Measurements from ENCODE around the gene TM7SF3.

The TM7SF3 gene, protein sequence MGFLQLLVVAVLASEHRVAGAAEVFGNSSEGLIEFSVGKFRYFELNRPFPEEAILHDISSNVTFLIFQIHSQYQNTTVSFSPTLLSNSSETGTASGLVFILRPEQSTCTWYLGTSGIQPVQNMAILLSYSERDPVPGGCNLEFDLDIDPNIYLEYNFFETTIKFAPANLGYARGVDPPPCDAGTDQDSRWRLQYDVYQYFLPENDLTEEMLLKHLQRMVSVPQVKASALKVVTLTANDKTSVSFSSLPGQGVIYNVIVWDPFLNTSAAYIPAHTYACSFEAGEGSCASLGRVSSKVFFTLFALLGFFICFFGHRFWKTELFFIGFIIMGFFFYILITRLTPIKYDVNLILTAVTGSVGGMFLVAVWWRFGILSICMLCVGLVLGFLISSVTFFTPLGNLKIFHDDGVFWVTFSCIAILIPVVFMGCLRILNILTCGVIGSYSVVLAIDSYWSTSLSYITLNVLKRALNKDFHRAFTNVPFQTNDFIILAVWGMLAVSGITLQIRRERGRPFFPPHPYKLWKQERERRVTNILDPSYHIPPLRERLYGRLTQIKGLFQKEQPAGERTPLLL

DNA sequence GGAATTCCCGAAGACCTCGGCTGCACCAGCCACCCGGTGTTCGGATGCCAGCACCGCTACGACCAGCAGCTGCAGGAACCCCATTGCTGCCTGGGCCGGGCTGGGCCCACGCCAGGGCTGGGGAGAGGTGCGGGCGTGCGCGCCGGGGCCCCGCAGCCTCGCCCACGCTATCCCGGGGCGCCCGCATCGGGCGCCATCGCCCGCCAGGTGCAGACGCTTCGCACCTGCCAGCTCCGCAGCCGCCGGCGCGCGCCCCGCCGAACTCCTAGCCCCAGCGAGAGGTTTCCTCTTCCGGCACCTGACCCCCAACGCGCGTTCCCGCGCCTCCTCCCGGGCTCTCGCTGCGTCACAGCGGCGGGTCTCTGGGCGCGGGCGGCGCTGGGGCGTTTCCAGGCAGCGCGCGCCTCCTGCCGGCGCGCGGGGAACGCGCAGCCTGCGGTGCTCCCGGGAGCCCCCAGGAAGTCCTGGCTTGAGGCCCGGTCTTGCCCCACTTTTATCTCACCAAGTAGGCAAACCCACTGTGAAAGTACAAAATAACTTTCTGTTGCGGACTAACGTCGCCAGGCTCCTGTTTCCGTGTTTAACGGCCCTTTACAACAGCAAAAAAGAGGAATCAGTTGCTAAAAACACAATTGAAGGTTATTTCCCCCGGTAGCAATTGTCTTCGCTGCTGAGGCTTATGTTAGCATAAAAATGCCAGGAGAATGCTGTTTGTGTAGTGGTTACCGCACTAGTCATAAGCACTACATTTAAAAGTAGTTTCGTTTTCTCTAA lies at the start of gene TM7SF3:
Gene TM7SF3 (minus strand): TSS at position 300 of the 774 bp plus-strand sequence. CDS start 216 bp downstream, at position 84.
- peak within 1 kb of the TSS; percentile 100 for H3K4me3 ChIP-seq (ENCODE audit: low read depth, low read length)
- TF ChIP-seq CTCF (IDR thresholded peaks at IDR 0.05; ENCODE audit: insufficient read depth, low read depth, low read length, missing control alignments) = peak; percentile 91
- peak; percentile 97 for DNase-seq (ENCODE audit: low read depth)

DNA sequence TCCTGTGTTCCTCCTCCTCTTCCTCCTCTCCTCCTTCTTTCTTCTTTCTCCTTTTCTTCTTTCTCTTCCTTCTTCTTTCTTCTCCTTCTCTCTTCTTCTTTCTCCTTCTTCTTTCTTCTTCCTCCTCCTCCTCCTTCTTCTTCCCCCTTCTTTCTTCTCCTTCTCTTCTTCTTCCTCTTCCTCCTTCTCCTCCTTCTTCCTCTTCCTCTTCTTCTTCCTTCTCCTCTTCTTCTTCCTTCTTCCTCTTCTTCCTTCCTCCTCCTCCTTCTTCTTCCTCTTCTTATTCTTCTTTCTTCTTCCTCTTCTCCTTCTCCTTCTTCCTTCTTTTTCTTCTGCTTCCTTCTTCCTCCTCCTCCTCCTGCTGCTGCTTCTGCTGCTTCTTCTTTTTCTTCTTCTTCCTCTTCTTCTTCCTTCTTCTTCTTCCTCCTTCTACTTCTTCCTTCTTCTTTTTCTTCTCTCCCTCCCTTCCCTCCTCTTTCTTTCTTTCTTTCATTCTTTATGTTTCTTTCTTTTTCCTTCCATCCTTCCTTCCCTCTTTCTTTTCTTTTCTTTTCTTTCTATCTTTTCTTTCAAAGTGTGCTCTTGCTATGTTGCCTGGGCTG lies 49.2 kb upstream of the TM7SF3 start:
- no peak for DNase-seq (ENCODE audit: low read depth)
- no peak overlapping the region for H3K4me3 ChIP-seq (ENCODE audit: low read depth, low read length)
- TF ChIP-seq CTCF (IDR thresholded peaks at IDR 0.05; ENCODE audit: insufficient read depth, low read depth, low read length, missing control alignments) = no peak

GRCh38 chr12:27061317-27061716 lies 47.1 kb upstream of the TM7SF3 start:
- no peak overlapping the region for H3K4me3 ChIP-seq (ENCODE audit: low read depth, low read length)
- TF ChIP-seq CTCF (IDR thresholded peaks at IDR 0.05; ENCODE audit: insufficient read depth, low read depth, low read length, missing control alignments) = no peak
- DNase-seq (ENCODE audit: low read depth) = no peak

DNA sequence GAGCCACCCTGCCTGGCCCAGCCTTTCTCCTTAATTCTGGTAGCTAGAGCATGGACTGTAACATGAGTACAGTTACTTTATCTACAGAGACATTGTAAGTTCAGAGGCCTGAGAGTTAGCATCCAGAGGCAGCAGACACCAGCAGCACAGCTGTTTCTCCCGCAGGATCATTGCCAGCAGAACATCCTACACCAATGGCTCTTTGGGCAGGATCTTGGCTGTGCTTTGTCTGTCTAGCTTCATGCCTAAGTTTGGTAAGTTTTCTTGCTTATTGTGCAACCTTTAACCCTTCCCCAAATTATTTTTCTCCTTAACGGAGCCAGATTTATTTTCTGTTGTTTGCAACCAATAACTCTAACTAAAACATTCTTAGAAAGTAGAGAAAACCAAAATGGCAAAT lies 46.6 kb upstream of the TM7SF3 start:
- no peak for TF ChIP-seq CTCF (IDR thresholded peaks at IDR 0.05; ENCODE audit: insufficient read depth, low read depth, low read length, missing control alignments)
- no peak for DNase-seq (ENCODE audit: low read depth)
- H3K4me3 ChIP-seq (ENCODE audit: low read depth, low read length) = no peak overlapping the region

- H3K4me3 ChIP-seq (ENCODE audit: low read depth, low read length) = no peak overlapping the region
- no peak for TF ChIP-seq CTCF (IDR thresholded peaks at IDR 0.05; ENCODE audit: insufficient read depth, low read depth, low read length, missing control alignments)
- no peak for DNase-seq (ENCODE audit: low read depth)
Measured at GRCh38 chr12:27057543-27057942, 43.4 kb upstream of the TM7SF3 start.

GRCh38 chr12:27055966-27056365 lies 41.8 kb upstream of the TM7SF3 start:
- DNase-seq (ENCODE audit: low read depth) = no peak
- no peak for TF ChIP-seq CTCF (IDR thresholded peaks at IDR 0.05; ENCODE audit: insufficient read depth, low read depth, low read length, missing control alignments)
- H3K4me3 ChIP-seq (ENCODE audit: low read depth, low read length) = no peak overlapping the region
